ENCODE measurements around the gene GRM8. TPM values are rescaled to one million over a fixed set of nuclear protein-coding genes. Genes with fewer than 3 reads are reported as not detected.
A peak's percentile ranks its signal among the peaks of the same experiment; 100 is the strongest.

GRM8 gene
- total RNA-seq, 6 donors from 2014 or later: 0.49 to 6.5 (median 1.8) TPM; not detected in 3

GRCh38 chr7:126696256-126697038 is 556.3 kb downstream of the GRM8 start:
- H3K27me3 ChIP-seq: no peaks in the 10 kb centered on the region
- DNase-seq (no peak), ATAC-seq (ENCODE audit: low FRiP score in 2 of 2) (no peak)
- H3K27ac ChIP-seq: no peak overlapping the region
- H3K4me3 ChIP-seq: no peak overlapping the region
- WGBS, 2 donors: 67 to 73% methylated on average over 9 of the region's 9 CpGs
- no peak for TF ChIP-seq CTCF (IDR thresholded peaks at IDR 0.05)
- TF ChIP-seq POLR2A (IDR thresholded peaks at IDR 0.05): no peak
- no peak for TF ChIP-seq EP300 (IDR thresholded peaks at IDR 0.05)
- TF ChIP-seq POLR2AphosphoS5 (IDR thresholded peaks at IDR 0.05): no peak
- no peaks in the 10 kb centered on the region for H3K9me3 ChIP-seq
- H3K4me1 ChIP-seq: peaks cover 0 to 4% (median 0%) of the 10 kb centered on the region in 4 donors
- H3K36me3 ChIP-seq: no peaks in the 10 kb centered on the region

DNA sequence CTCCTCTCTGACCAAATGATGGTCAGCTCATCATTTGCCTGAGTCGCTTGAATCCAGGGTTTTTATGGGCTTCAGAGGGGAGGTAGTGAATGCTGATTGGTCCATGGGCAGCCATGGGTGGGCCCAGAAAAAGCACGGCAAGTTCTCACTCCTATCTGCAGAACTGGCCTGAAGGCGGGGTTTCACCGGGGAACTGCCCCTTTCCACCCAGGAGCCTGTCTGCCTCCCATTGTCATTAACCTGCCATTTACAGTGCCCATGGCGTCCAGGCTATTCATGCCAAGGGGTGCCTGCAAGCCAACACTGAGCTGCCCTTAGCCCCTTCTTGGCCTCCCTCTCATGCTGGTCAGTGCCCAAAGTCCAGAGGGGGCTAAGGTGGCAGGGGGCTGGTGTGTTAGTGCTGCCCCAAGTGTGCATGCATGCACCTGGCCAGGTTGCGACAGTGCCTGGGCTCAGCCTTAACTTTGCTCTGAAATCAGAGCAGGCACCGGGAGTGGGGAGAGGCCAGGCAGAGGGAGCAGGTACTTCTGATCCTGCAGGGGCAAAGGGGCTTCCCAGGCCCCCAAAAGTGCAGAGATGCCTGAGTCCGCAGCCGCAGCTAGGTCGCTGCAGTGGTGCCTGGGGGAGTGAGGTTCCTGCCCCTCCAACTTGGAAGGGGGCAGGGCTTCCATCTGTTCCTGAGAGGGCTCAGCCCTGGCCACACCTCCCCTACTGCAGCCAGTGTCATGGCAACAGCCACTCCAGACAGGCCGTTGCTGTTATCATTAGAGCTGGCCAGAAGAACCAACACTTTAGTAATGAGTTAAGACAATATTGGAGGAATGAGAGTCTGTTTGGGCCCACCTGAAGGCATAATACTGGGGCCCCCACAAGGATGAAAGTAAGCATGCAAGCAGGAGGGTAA is 561.6 kb downstream of the GRM8 start:
- peaks cover 0 to 4% (median 0%) of the 10 kb centered on the region in 4 donors for H3K9me3 ChIP-seq
- 88 to 93% methylated on average over 6 to 11 of the region's 11 CpGs for WGBS, 2 donors
- H3K36me3 ChIP-seq: no peaks in the 10 kb centered on the region
- ATAC-seq (ENCODE audit: low FRiP score in 2 of 2) (peak in 1 of 2 donors; percentile 62), DNase-seq (peak in 1 of 2 donors; percentile 43)
- no peaks in the 10 kb centered on the region for H3K27me3 ChIP-seq
- H3K27ac ChIP-seq: no peak overlapping the region
- TF ChIP-seq EP300 (IDR thresholded peaks at IDR 0.05) (no peak), POLR2A (IDR thresholded peaks at IDR 0.05) (no peak), POLR2AphosphoS5 (IDR thresholded peaks at IDR 0.05) (no peak), CTCF (IDR thresholded peaks at IDR 0.05) (no peak)
- no peaks in the 10 kb centered on the region for H3K4me1 ChIP-seq
- no peak overlapping the region for H3K4me3 ChIP-seq

GRCh38 chr7:126690104-126690503 is 562.6 kb downstream of the GRM8 start:
- no peaks in the 10 kb centered on the region for H3K36me3 ChIP-seq
- DNase-seq: peak in 1 of 2 donors; percentile 70
- no peak overlapping the region for H3K4me3 ChIP-seq
- H3K9me3 ChIP-seq: peaks cover 0 to 4% (median 0%) of the 10 kb centered on the region in 4 donors
- ATAC-seq (ENCODE audit: low FRiP score in 2 of 2): no peak
- no peaks in the 10 kb centered on the region for H3K4me1 ChIP-seq
- TF ChIP-seq POLR2A (IDR thresholded peaks at IDR 0.05): no peak
- TF ChIP-seq POLR2AphosphoS5 (IDR thresholded peaks at IDR 0.05): no peak
- no peak for TF ChIP-seq EP300 (IDR thresholded peaks at IDR 0.05)
- no peak for TF ChIP-seq CTCF (IDR thresholded peaks at IDR 0.05)
- H3K27me3 ChIP-seq: no peaks in the 10 kb centered on the region
- H3K27ac ChIP-seq: no peak overlapping the region
- WGBS, 2 donors: 92 to 100% methylated on average over 4 to 15 of the region's 15 CpGs

- no peak overlapping the region for H3K4me3 ChIP-seq
- H3K27me3 ChIP-seq: no peaks in the 10 kb centered on the region
- TF ChIP-seq POLR2AphosphoS5 (IDR thresholded peaks at IDR 0.05) (no peak), CTCF (IDR thresholded peaks at IDR 0.05) (no peak), EP300 (IDR thresholded peaks at IDR 0.05) (no peak), POLR2A (IDR thresholded peaks at IDR 0.05) (no peak)
- WGBS, 2 donors: 73 to 76% methylated on average over 1 of the region's 1 CpG
- H3K27ac ChIP-seq: no peak overlapping the region
- no peak for ATAC-seq (ENCODE audit: low FRiP score in 2 of 2)
- no peak for DNase-seq
- no peaks in the 10 kb centered on the region for H3K36me3 ChIP-seq
- peaks cover 0 to 4% (median 0%) of the 10 kb centered on the region in 4 donors for H3K9me3 ChIP-seq
- H3K4me1 ChIP-seq: no peaks in the 10 kb centered on the region
These were observed 563.7 kb downstream of the GRM8 start for GRCh38 chr7:126689037-126689436.

Data from upper lobe of left lung (tissue), 6 donors.